ENCODE measurements around the gene QRSL1.

Gene QRSL1

DNA sequence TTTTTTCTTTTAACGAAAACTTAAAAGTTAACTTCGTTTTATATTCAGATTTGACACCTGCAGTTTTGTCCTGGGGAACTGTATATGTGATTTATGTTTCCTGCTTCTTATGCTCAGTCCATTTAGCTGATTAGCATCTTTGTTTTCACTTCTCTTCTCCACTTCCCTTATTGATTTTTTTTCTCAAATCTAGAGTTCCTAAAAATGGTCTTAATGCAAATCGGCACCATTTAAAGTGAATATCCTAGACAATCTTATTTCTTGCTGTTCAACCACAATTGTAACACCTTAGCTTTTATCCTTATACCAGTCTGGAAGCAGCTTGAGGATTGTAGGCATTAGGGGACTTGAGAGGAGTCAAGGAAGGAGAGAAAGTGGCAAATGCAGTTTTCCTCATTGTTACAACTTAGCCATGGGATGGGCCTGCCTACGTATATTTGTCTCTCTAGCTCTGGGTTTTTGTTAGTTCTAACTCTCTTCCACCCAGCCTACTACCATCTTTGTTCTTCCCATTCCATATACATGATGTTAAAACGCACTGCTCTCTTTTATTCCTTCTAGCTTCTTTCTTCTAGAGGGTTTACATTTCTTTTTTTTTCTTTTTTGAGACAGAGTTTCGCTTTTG, 8.5 kb downstream of the QRSL1 start:
- DNase-seq (ENCODE audit: low spot score) = peak; percentile 55
- TF ChIP-seq, protein P1, sequence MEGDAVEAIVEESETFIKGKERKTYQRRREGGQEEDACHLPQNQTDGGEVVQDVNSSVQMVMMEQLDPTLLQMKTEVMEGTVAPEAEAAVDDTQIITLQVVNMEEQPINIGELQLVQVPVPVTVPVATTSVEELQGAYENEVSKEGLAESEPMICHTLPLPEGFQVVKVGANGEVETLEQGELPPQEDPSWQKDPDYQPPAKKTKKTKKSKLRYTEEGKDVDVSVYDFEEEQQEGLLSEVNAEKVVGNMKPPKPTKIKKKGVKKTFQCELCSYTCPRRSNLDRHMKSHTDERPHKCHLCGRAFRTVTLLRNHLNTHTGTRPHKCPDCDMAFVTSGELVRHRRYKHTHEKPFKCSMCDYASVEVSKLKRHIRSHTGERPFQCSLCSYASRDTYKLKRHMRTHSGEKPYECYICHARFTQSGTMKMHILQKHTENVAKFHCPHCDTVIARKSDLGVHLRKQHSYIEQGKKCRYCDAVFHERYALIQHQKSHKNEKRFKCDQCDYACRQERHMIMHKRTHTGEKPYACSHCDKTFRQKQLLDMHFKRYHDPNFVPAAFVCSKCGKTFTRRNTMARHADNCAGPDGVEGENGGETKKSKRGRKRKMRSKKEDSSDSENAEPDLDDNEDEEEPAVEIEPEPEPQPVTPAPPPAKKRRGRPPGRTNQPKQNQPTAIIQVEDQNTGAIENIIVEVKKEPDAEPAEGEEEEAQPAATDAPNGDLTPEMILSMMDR (IDR thresholded peaks at IDR 0.05; ENCODE audit: extremely low read depth, missing control alignments) = no peak

DNA sequence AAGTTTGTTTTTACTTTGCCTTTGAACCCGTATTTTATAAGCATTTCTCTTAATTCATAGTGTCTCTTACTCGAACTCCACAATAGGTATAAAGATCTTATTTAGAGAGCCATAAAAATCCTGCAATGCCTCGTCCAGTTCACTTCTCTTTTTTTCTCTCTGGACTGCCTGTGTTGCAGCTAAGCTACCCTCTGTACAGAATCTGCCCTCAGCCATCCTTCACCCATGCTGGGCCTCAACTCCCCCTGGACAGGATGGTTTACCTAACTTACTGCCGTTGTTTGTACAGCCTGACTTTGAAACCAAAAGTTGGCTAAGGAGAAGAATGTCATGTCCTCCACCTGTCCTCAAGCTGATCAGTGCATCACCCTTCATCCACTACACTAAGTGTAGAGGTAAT, 10.4 kb downstream of the QRSL1 start:
- TF ChIP-seq, protein P1 (IDR thresholded peaks at IDR 0.05; ENCODE audit: extremely low read depth, missing control alignments) = no peak
- DNase-seq (ENCODE audit: low spot score) = no peak

DNA sequence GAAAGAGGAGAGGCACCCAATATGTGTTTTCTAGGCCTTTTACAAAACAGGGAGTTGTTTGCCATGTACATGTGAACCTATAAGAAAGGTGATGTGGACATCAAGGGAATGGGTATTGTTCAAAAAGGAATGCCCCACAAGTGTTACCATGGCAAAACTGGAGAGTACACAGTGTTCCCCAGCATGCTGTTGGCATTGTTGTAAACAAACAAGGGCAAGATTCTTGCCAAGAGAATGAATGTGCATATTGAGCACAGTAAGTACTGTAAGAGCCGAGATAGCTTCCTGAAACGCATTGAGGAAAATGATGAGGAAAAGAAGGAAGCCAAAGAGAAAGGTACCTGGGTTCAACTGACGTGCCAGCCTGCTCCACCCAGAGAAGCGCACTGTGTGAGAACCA, 13.1 kb downstream of the QRSL1 start:
- TF ChIP-seq, protein P1 (IDR thresholded peaks at IDR 0.05; ENCODE audit: extremely low read depth, missing control alignments) = no peak
- DNase-seq (ENCODE audit: low spot score) = no peak

DNA sequence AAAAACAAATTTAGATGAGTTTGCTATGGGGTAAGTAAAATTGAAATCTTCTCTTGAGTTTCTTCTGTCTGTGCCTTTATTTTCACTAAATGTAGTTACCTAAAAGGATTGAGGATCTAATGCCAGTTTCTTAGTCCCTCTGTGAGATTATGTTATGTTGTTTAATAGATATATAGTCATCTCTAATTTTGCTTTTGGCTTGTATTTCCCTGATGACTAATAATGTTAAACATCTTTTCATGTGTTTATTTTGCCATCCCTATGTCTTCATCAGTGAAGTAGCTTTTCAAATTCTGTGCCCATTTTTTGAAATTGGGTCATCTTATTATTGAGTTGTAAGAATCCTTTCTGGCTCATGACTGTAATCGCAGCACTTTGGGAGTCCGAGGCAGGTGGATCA, 13.7 kb downstream of the QRSL1 start:
- no peak for DNase-seq (ENCODE audit: low spot score)
- TF ChIP-seq, protein P1 (IDR thresholded peaks at IDR 0.05; ENCODE audit: extremely low read depth, missing control alignments) = no peak

DNA sequence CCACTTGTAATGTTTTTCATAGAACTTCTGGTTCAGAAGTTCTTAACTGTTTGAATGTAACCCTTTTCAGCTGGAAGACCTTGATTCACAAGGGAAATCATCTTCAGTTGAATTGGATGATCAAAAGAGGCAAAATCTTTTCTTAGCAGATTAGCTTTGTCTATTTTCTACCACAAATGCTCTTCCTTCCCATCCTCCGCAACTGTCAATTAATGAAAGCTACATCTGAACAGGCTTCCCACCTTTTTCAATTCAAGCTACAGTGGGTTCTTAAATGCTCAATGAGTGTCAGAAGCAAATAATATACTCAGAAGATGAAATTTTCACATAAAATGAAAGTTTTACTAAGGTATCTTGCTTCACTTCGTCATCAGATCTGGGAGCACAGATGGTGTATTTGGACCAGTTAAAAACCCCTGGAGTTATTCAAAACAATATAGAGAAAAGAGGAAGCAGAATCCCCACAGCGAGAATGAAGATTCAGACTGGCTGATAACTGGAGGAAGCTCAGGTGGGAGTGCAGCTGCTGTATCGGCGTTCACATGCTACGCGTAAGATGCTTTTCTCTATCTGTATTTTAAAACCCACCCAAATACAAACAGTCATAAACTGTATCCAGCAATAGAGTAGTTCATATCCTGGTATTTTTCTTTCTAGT, 19.4 kb downstream of the QRSL1 start:
- DNase-seq (ENCODE audit: low spot score) = no peak
- TF ChIP-seq, protein P1 (IDR thresholded peaks at IDR 0.05; ENCODE audit: extremely low read depth, missing control alignments) = no peak

DNA sequence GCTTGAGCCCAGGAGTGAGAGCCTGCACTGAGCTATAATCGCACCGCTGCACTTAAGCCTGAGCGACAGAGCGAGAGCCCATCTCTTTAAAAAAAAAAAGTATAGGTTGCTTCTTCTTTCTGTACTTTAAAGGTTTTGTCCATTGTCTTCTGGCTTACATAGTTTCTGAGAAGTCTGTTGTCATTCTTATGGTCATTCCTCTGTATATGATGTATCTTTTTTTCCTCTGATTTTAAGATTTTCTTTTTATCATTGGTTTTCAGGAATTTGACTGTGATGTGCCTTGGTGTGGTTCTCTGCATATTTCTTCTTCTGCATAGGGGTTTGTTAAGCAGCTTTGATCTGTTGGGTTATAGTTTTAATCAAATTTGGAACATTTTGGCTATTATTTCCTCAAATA, 29.1 kb downstream of the QRSL1 start:
- DNase-seq (ENCODE audit: low spot score) = no peak
- TF ChIP-seq, protein P1 (IDR thresholded peaks at IDR 0.05; ENCODE audit: extremely low read depth, missing control alignments) = no peak

DNA sequence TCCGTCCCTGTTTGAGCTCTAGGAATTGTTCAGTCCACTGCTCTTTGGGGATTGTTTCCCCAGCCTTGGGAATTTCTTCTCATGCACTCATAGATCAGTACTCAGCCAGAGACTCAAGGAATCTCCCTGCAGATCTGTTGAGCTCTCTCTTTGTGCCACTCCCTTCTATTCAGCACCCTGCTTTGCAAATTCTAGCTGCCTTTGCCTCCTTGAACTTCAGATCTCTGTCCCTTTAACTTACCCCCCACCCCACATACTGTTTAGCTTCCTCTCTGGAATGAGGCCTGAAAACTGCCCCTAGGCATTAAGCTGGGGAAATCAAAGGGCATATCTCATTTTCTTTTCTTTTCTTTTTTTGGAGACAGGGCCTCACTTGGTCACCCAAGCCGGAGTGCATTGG, 30.5 kb downstream of the QRSL1 start:
- DNase-seq (ENCODE audit: low spot score) = no peak
- TF ChIP-seq, protein P1 (IDR thresholded peaks at IDR 0.05; ENCODE audit: extremely low read depth, missing control alignments) = no peak

Data from GM20000 (cell line).